Measurements from ENCODE around the gene TXNRD2. TPM values are rescaled to one million over a fixed set of nuclear protein-coding genes. Genes with fewer than 3 reads are reported as not detected.

TXNRD2 gene
- total RNA-seq, 1 donor from 2014 or later: 46.0 TPM

- no peaks in the 10 kb centered on the region for H3K27me3 ChIP-seq
- no peaks in the 10 kb centered on the region for H3K9me3 ChIP-seq
- H3K4me1 ChIP-seq: peaks cover 33 to 42% of the 10 kb centered on the region in 2 donors
- peak overlapping the region; percentile 97 to 99 for H3K27ac ChIP-seq
- intact Hi-C loops (cut with DNase I): loop anchor here (2.0 kb wide), 1 partner anchor 31 kb away; the partner anchor contains the start of gene ARVCF
- TF ChIP-seq CTCF (IDR thresholded peaks at IDR 0.05): no peak
- peaks cover 7 to 8% of the 10 kb centered on the region in 2 donors for H3K36me3 ChIP-seq
- peak overlapping the region; percentile 70 to 93 for H3K4me3 ChIP-seq
- DNase-seq (ENCODE audit: low spot score in 2 of 2): no peak
Measured at GRCh38 chr22:19986011-19986409, 44.4 kb upstream of the TXNRD2 start.

- H3K27ac ChIP-seq: peak overlapping the region; percentile 97 to 99
- H3K9me3 ChIP-seq: no peaks in the 10 kb centered on the region
- no peak for DNase-seq (ENCODE audit: low spot score in 2 of 2)
- H3K36me3 ChIP-seq: peaks cover 16% of the 10 kb centered on the region in 2 donors
- H3K4me3 ChIP-seq: peak overlapping the region; percentile 70 to 93
- no peaks in the 10 kb centered on the region for H3K27me3 ChIP-seq
- peaks cover 26 to 34% of the 10 kb centered on the region in 2 donors for H3K4me1 ChIP-seq
- intact Hi-C loops (cut with DNase I): no loop called here
- no peak for TF ChIP-seq CTCF (IDR thresholded peaks at IDR 0.05)
Measured at GRCh38 chr22:19984851-19985811, 43.5 kb upstream of the TXNRD2 start.

- intact Hi-C loops (cut with DNase I): no loop called here
Measured at GRCh38 chr22:19984201-19984753, 42.7 kb upstream of the TXNRD2 start.

GRCh38 chr22:19983741-19984140, 42.1 kb upstream of the TXNRD2 start:
- H3K4me1 ChIP-seq: peaks cover 26 to 34% of the 10 kb centered on the region in 2 donors
- no peak for DNase-seq (ENCODE audit: low spot score in 2 of 2)
- intact Hi-C loops (cut with DNase I): no loop called here

More at GRCh38 chr22:19984201-19984753, 42.7 kb upstream of the TXNRD2 start:
- DNase-seq (ENCODE audit: low spot score in 2 of 2): peak; percentile 68 to 93
- Histone ChIP-seq H3K4me3 (peak overlapping the region in 1 of 2 donors; percentile 93), H3K9me3 (no peaks in the 10 kb centered on the region), H3K27ac (peak overlapping the region; percentile 97 to 99), H3K4me1 (peaks cover 26 to 34% of the 10 kb centered on the region in 2 donors), H3K27me3 (no peaks in the 10 kb centered on the region), H3K36me3 (peaks cover 24 to 25% of the 10 kb centered on the region in 2 donors)
- no peak for TF ChIP-seq CTCF (IDR thresholded peaks at IDR 0.05)

More at GRCh38 chr22:19983741-19984140, 42.1 kb upstream of the TXNRD2 start:
- Histone ChIP-seq H3K27me3 (no peaks in the 10 kb centered on the region), H3K9me3 (no peaks in the 10 kb centered on the region), H3K27ac (peak overlapping the region; percentile 97 to 99), H3K36me3 (peaks cover 30% of the 10 kb centered on the region in 2 donors), H3K4me3 (peak overlapping the region in 1 of 2 donors; percentile 5)
- TF ChIP-seq CTCF (IDR thresholded peaks at IDR 0.05): no peak

Measured in ascending aorta (tissue), 2 donors.